GM18519 (cell line): ENCODE data around the gene TWSG1.
"Not testable (repeated sequence)": the region's sequence is repeated elsewhere in the genome, so short reads cannot be mapped to it uniquely, and the experiment has no call there.

Experiments used
- ATAC-seq: cut with Tn5 transposase; IDR thresholded peaks from one replicate; pipeline ENCODE4 v1.9.1; 2021; ENCODE audit warnings: mild to moderate bottlenecking, moderate library complexity; ENCODE audit not compliant: unreplicated experiment, low FRiP score

Gene TWSG1

GRCh38 chr18:9449600-9450414 is 115.2 kb downstream of the TWSG1 start:
- ATAC-seq: no peak

GRCh38 chr18:9450920-9451319 is 116.3 kb downstream of the TWSG1 start:
- not testable (repeated sequence) for ATAC-seq
